Measurements from ENCODE around the gene CCDC107. TPM values are rescaled to one million over a fixed set of nuclear protein-coding genes. Genes with fewer than 3 reads are reported as not detected.

CCDC107 gene
- total and polyA plus RNA-seq, 2 of the 13 experiments (the other 11 are each of a cell fraction or from before 2014, with no cell fraction given): 7.1 to 15.2 TPM

- peak; percentile 29; the same call in 1 of the 2 replicates for TF ChIP-seq ZNF574 (CRISPR knock-in tag; IDR thresholded peaks at IDR 0.05)
- TF ChIP-seq SOX13 (IDR thresholded peaks at IDR 0.05): 0 out of 2 replicates have a peak, but pooled peaks have one; percentile 36
- TF ChIP-seq SOX13 (CRISPR knock-in tag; conservative IDR thresholded peaks at IDR 0.05 in 1 of 2, IDR thresholded peaks at IDR 0.05 in 1 of 2): peak in 1 of 2 experiments; percentile 82; a peak in 2 of 4 replicates
- TF ChIP-seq MAZ (IDR thresholded peaks at IDR 0.05; ENCODE audit: borderline replicate concordance, low read depth, low read length): no peak
- TF ChIP-seq MAZ (CRISPR knock-in tag; IDR thresholded peaks at IDR 0.05; ENCODE audit: low read depth): no peak
- no peak for TF ChIP-seq BRD4 (CRISPR knock-in tag; IDR thresholded peaks at IDR 0.05)
- no peak for TF ChIP-seq ZNF276 (CRISPR knock-in tag; IDR thresholded peaks at IDR 0.05; ENCODE audit: low read depth)
- TF ChIP-seq HMG20A (CRISPR knock-in tag; IDR thresholded peaks at IDR 0.05; ENCODE audit: borderline replicate concordance): peak; percentile 64; the same call in 1 of the 2 replicates
- TF ChIP-seq THAP11 (CRISPR knock-in tag; IDR thresholded peaks at IDR 0.05): peak; percentile 39; the same call in 1 of the 2 replicates
- no peak for TF ChIP-seq ZNF513 (CRISPR knock-in tag; conservative IDR thresholded peaks at IDR 0.05)
- peak; percentile 74; the same call in 1 of the 2 replicates for TF ChIP-seq SIX1 (CRISPR knock-in tag; IDR thresholded peaks at IDR 0.05; ENCODE audit: borderline replicate concordance)
- no peak for TF ChIP-seq HBP1 (CRISPR knock-in tag; IDR thresholded peaks at IDR 0.05; ENCODE audit: low read depth)
- TF ChIP-seq KDM5A (IDR thresholded peaks at IDR 0.05; ENCODE audit: borderline replicate concordance, low read length): no peak
- no peak for TF ChIP-seq TRIM22 (IDR thresholded peaks at IDR 0.05)
- no peak for TF ChIP-seq SIN3B (IDR thresholded peaks at IDR 0.05; ENCODE audit: low read length)
- TF ChIP-seq HOMEZ (CRISPR knock-in tag; IDR thresholded peaks at IDR 0.05; ENCODE audit: low read depth): peak; percentile 51; the same call in 1 of the 2 replicates
- no peak for TF ChIP-seq ZNF484 (CRISPR knock-in tag; IDR thresholded peaks at IDR 0.05; ENCODE audit: borderline replicate concordance, low read depth)
- TF ChIP-seq CBX1 (IDR thresholded peaks at IDR 0.05; ENCODE audit: low read depth): peak; percentile 19
Measured at GRCh38 chr9:35669331-35670145, 11.4 kb downstream of the CCDC107 start (continued).
